ENCODE results near the gene ALDH3B2.
A peak's percentile ranks its signal among the peaks of the same experiment; 100 is the strongest.
"Not testable (repeated sequence)": the region's sequence is repeated elsewhere in the genome, so short reads cannot be mapped to it uniquely, and the experiment has no call there.

Gene ALDH3B2

DNA sequence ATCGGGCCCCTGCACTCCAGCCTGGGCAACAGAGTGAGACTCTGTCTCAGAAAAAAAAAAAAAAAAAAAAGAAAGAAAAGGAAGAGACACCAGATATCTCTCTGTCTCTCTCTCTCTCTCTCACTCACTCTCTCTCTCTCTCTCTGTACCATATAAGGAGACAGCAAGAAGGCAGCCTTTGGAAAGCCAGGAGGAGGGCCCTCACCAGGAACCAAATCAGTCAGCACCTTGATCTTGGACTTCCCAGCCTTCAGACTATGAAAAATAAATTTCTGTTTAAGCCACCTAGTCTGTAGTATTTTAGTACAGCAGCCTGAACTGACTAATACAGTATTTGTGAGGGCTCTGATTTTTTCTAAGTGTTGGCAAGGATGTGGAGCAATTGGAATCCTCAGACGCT, 13.6 kb upstream of the ALDH3B2 start:
- no peak for DNase-seq (ENCODE audit: low read depth in 1 of 2, low spot score in 1 of 2)
- Histone ChIP-seq H3K4me3 (replicated peaks; ENCODE audit: insufficient read depth, low read length) (no peak overlapping the region), H3K27ac (replicated peaks) (no peak overlapping the region), H3K27me3 (ENCODE audit: insufficient read depth, poor library complexity, severe bottlenecking) (no peaks in the 10 kb centered on the region)
- TF ChIP-seq GABPA (IDR thresholded peaks at IDR 0.05; ENCODE audit: low read depth) = no peak
- TF ChIP-seq, protein P1, sequence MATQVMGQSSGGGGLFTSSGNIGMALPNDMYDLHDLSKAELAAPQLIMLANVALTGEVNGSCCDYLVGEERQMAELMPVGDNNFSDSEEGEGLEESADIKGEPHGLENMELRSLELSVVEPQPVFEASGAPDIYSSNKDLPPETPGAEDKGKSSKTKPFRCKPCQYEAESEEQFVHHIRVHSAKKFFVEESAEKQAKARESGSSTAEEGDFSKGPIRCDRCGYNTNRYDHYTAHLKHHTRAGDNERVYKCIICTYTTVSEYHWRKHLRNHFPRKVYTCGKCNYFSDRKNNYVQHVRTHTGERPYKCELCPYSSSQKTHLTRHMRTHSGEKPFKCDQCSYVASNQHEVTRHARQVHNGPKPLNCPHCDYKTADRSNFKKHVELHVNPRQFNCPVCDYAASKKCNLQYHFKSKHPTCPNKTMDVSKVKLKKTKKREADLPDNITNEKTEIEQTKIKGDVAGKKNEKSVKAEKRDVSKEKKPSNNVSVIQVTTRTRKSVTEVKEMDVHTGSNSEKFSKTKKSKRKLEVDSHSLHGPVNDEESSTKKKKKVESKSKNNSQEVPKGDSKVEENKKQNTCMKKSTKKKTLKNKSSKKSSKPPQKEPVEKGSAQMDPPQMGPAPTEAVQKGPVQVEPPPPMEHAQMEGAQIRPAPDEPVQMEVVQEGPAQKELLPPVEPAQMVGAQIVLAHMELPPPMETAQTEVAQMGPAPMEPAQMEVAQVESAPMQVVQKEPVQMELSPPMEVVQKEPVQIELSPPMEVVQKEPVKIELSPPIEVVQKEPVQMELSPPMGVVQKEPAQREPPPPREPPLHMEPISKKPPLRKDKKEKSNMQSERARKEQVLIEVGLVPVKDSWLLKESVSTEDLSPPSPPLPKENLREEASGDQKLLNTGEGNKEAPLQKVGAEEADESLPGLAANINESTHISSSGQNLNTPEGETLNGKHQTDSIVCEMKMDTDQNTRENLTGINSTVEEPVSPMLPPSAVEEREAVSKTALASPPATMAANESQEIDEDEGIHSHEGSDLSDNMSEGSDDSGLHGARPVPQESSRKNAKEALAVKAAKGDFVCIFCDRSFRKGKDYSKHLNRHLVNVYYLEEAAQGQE (IDR thresholded peaks at IDR 0.05; ENCODE audit: insufficient replicate concordance, low read depth) = no peak
- no peak for TF ChIP-seq SPI1 (IDR thresholded peaks at IDR 0.05; ENCODE audit: borderline replicate concordance, low read depth)
- TF ChIP-seq POLR2AphosphoS5 (IDR thresholded peaks at IDR 0.05; ENCODE audit: low read depth) = no peak
- TF ChIP-seq, protein P2, sequence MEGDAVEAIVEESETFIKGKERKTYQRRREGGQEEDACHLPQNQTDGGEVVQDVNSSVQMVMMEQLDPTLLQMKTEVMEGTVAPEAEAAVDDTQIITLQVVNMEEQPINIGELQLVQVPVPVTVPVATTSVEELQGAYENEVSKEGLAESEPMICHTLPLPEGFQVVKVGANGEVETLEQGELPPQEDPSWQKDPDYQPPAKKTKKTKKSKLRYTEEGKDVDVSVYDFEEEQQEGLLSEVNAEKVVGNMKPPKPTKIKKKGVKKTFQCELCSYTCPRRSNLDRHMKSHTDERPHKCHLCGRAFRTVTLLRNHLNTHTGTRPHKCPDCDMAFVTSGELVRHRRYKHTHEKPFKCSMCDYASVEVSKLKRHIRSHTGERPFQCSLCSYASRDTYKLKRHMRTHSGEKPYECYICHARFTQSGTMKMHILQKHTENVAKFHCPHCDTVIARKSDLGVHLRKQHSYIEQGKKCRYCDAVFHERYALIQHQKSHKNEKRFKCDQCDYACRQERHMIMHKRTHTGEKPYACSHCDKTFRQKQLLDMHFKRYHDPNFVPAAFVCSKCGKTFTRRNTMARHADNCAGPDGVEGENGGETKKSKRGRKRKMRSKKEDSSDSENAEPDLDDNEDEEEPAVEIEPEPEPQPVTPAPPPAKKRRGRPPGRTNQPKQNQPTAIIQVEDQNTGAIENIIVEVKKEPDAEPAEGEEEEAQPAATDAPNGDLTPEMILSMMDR (IDR thresholded peaks at IDR 0.05; ENCODE audit: insufficient read depth, low read length) = no peak

DNA sequence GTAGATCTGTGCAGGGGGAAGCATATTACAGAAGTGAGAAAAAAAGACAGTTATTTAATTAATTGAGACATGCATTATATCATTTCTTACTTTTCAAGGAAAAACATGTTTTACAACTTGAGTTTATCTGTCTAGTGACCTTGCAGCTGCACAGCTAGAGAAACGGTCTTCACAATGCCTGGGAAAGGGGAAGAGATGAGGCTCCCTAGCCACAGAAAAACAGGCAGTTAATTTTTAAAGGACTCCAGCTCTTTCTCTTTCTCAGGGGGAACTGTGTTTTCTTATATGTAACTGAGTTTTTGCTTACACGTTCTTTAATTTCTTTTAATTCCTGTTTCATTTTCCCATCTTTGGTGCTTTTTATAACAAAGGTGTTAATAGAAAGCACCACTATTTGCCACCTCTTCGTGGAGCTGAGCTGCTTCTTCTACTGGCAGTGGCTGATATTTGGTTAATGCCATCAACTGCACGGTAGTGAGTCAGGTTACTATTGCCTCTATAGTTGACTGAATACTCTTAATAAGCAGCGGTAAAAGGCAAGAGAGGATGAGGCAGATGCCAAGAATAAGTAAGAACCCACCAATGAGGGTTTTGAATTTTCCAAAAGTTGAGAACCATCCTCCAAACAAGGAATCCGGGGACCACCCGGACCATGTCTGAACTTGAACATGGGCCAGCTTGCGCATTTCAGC, 11.4 kb upstream of the ALDH3B2 start:
- H3K27ac ChIP-seq (replicated peaks) = peak overlapping the region; percentile 86
- peak; percentile 74; the same call in 1 of the 2 replicates for TF ChIP-seq SPI1 (IDR thresholded peaks at IDR 0.05; ENCODE audit: borderline replicate concordance, low read depth)
- H3K4me3 ChIP-seq (replicated peaks; ENCODE audit: insufficient read depth, low read length); H3K27me3 ChIP-seq (ENCODE audit: insufficient read depth, poor library complexity, severe bottlenecking): not testable (repeated sequence)
- DNase-seq (ENCODE audit: low read depth in 1 of 2, low spot score in 1 of 2) = peak in 1 of 2 experiments; percentile 70

DNA sequence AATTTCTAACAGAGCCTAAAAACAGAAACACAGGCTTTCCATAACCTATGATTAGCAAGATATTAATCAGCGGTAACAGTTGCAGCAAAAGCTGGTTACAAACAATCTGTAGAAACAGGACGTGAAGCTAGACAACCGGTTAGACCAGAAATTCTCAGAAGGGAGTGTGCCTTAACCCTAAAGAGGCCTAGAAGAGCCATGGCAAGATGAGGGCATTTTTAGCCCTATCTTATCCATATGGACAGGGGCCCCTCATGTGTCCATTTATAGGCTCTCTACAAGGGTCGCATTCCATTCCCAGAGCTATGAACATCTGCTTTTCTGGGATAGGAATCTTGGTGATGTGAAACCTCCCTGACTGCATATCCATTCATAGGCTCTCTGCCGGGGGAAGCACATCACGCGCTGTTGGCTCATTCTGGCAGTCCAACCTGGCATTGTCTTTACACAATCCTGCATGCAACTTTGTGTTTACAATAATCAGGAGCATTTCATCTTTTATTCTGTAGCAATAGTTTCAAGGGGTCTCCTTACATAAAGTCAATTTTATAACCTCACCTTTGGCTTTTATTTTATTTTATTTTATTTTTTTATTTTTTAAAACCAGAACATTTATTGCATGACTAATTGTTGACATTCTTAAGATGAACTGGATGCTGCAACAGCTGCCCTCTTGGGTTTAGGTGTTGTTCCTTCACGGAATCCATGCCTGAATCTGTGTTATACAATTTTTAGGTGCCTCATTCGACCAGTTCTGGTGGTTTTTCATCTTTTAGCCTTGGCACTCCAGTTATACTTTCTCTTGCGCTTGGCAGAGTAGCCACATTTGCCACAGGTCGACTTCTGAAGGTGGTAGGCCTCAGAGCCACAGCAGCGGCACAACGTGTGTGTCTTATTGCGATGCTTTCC, 8.0 kb upstream of the ALDH3B2 start:
- H3K27ac ChIP-seq (replicated peaks); H3K4me3 ChIP-seq (replicated peaks; ENCODE audit: insufficient read depth, low read length); DNase-seq (ENCODE audit: low read depth in 1 of 2, low spot score in 1 of 2): not testable (repeated sequence)

DNA sequence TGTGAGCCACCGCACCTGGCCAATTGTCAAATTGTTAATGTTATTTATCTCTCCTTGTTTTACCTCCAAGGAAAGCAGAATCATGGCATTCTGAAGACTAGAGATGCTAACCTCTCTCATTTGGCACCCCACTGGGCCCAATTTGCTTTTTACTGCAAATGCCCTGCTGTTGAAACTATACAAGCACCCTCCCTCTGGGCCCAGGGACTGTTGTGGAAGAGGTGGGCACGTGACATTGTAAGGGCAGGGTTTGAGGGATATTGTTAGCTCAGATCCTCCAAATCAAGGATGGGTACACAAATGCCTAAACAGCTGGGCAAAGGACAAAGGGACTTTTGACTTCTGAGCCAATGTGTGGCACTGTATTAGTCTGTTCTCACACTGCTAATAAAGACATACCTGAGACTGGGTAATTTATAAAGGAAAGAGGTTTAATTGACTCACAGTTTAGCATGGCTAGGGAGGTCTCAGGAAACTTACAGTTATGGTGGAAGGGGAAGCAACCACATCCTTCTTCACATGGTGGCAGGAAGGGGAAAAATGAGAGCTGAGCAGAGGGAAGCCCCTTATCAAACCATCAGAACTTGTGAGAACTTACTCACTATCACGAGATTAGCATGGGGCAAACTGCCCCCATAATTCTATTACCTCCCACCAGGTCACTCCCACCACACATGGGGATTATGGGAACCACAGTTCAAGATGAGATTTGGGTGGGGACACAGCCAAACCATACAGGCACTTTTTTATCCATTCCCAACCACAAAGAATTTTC, 6.5 kb upstream of the ALDH3B2 start:
- Histone ChIP-seq H3K27me3 (ENCODE audit: insufficient read depth, poor library complexity, severe bottlenecking) (no peaks in the 10 kb centered on the region), H3K4me3 (replicated peaks; ENCODE audit: insufficient read depth, low read length) (no peak overlapping the region), H3K27ac (replicated peaks) (no peak overlapping the region)
- no peak for DNase-seq (ENCODE audit: low read depth in 1 of 2, low spot score in 1 of 2)
- TF ChIP-seq, protein P1 (IDR thresholded peaks at IDR 0.05; ENCODE audit: insufficient replicate concordance, low read depth) = no peak
- TF ChIP-seq, protein P2 (IDR thresholded peaks at IDR 0.05; ENCODE audit: insufficient read depth, low read length) = no peak
- TF ChIP-seq SPI1 (IDR thresholded peaks at IDR 0.05; ENCODE audit: borderline replicate concordance, low read depth) (no peak), GABPA (IDR thresholded peaks at IDR 0.05; ENCODE audit: low read depth) (no peak), POLR2AphosphoS5 (IDR thresholded peaks at IDR 0.05; ENCODE audit: low read depth) (no peak)

More for the DNA sequence above, 8.0 kb upstream of the ALDH3B2 start:
- H3K27me3 ChIP-seq (ENCODE audit: insufficient read depth, poor library complexity, severe bottlenecking) = not testable (repeated sequence)
